Measurements from ENCODE around the gene SNED1. TPM values are rescaled to one million over a fixed set of nuclear protein-coding genes. Genes with fewer than 3 reads are reported as not detected.

SNED1 gene
- polyA plus RNA-seq, 2 of the 4 experiments (the other 2 are of a cell fraction): 0.15 to 0.21 TPM

DNA sequence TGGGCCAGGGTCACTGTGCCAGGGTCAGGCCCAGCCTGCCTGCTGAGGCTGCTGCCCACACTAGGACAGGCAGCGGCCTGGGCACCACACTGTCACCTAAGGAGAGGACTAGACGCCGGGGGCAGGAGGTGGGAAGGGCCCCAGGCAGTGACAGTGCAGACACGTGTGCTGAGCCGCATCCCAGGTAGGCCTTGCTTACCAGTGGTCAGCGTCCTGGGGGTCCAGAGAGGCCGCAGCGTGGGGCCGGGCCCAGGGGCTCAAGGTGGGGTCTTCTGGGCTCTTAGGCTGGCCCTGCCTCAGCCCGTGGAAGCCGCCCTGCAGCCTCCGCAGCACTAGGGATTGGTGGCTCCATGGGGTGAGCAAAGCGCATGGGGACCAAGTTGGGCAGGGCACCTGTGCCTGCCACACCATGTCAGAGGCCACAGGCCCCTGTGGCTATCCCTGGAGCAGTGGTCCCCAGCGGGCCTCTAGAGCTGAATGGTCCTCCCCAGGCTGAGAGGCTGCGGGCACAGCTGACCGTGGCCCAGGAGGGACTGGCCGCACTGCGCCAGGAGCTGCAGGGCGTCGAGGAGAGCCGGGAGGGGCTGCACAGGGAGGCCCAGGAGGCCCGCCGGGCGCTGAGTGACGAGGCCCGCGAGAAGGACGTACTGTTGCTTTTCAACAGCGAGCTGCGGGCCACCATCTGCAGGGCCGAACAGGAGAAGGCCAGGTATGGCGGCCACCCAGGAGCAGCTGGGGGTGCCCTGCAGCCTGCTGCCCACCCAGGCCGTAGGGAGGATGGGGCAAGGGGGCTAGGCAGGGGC, 35.2 kb upstream of the SNED1 start:
- Histone ChIP-seq H3K4me3 (no peak overlapping the region), H3K9me3 (no peaks in the 10 kb centered on the region), H3K4me2 (no peak overlapping the region), H3K27ac (no peak overlapping the region), H3K4me1 (0 out of 3 replicates have a peak, but pooled peaks cover 4% of the 10 kb centered on the region)
- TF ChIP-seq, protein P1, sequence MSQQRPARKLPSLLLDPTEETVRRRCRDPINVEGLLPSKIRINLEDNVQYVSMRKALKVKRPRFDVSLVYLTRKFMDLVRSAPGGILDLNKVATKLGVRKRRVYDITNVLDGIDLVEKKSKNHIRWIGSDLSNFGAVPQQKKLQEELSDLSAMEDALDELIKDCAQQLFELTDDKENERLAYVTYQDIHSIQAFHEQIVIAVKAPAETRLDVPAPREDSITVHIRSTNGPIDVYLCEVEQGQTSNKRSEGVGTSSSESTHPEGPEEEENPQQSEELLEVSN (IDR thresholded peaks at IDR 0.05; ENCODE audit: borderline replicate concordance, low read depth): no peak
- TF ChIP-seq ESRRA (IDR thresholded peaks at IDR 0.05; ENCODE audit: borderline replicate concordance, low read length): no peak
- no peak for TF ChIP-seq ZNF302 (CRISPR knock-in tag; IDR thresholded peaks at IDR 0.05)
- TF ChIP-seq NR3C1 (IDR thresholded peaks at IDR 0.05): no peak
- TF ChIP-seq POLR2A (IDR thresholded peaks at IDR 0.05; ENCODE audit: low read length): no peak
- no peak for TF ChIP-seq USF2 (IDR thresholded peaks at IDR 0.05)
- TF ChIP-seq RARB (CRISPR knock-in tag; IDR thresholded peaks at IDR 0.05): no peak
- TF ChIP-seq CEBPB (IDR thresholded peaks at IDR 0.05): no peak
- TF ChIP-seq REST (IDR thresholded peaks at IDR 0.05): no peak
- TF ChIP-seq TP53 (CRISPR knock-in tag; IDR thresholded peaks at IDR 0.05): no peak
- no peak for TF ChIP-seq KDM5A (IDR thresholded peaks at IDR 0.05)
- TF ChIP-seq, protein P2, sequence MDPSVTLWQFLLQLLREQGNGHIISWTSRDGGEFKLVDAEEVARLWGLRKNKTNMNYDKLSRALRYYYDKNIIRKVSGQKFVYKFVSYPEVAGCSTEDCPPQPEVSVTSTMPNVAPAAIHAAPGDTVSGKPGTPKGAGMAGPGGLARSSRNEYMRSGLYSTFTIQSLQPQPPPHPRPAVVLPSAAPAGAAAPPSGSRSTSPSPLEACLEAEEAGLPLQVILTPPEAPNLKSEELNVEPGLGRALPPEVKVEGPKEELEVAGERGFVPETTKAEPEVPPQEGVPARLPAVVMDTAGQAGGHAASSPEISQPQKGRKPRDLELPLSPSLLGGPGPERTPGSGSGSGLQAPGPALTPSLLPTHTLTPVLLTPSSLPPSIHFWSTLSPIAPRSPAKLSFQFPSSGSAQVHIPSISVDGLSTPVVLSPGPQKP (IDR thresholded peaks at IDR 0.05; ENCODE audit: low read depth, low read length): no peak
- no peak for TF ChIP-seq MAFK (IDR thresholded peaks at IDR 0.05; ENCODE audit: partially characterized antibody)
- TF ChIP-seq CHD4 (IDR thresholded peaks at IDR 0.05; ENCODE audit: borderline replicate concordance): no peak
- TF ChIP-seq MAX (IDR thresholded peaks at IDR 0.05): no peak
- no peak for TF ChIP-seq HOXB5 (CRISPR knock-in tag; IDR thresholded peaks at IDR 0.05)
- DNase-seq (ENCODE audit: low read depth in 1 of 2, low spot score in 1 of 2) (no peak), ATAC-seq (no peak), FAIRE-seq (no peak)
- CTCF ChIA-PET: interaction anchor here (1.3 to 1.8 kb wide), 2 partner anchors 48 to 49 kb away, joined by 3 to 5 read pairs; no protein-coding TSS in a partner anchor
- WGBS (ENCODE audit: missing lambda C conversion rate): 94% methylated on average over 19 of the region's 33 CpGs
- POLR2A ChIA-PET: no interaction called here

GRCh38 chr2:240963868-240964703, 34.3 kb upstream of the SNED1 start:
- Histone ChIP-seq H3K4me3 (no peak overlapping the region), H3K4me2 (no peak overlapping the region), H3K27ac (no peak overlapping the region), H3K9me3 (no peaks in the 10 kb centered on the region), H3K4me1 (0 out of 3 replicates have a peak, but pooled peaks cover 4% of the 10 kb centered on the region)
- peak in 1 of 2 experiments; percentile 3; a peak in 2 of 6 replicates for ATAC-seq
- POLR2A ChIA-PET: no interaction called here
- no peak for FAIRE-seq
- CTCF ChIA-PET: interaction anchor here (1.8 kb wide), 1 partner anchor 49 kb away, joined by 5 read pairs; no protein-coding TSS in a partner anchor
- no peak for DNase-seq (ENCODE audit: low read depth in 1 of 2, low spot score in 1 of 2)
- 82% methylated on average over 17 of the region's 20 CpGs for WGBS (ENCODE audit: missing lambda C conversion rate)
- TF ChIP-seq KDM5A (IDR thresholded peaks at IDR 0.05) (no peak), MAZ (IDR thresholded peaks at IDR 0.05; ENCODE audit: borderline replicate concordance, low read depth, low read length) (no peak), POLR2AphosphoS2 (conservative IDR thresholded peaks at IDR 0.05; ENCODE audit: low read length) (no peak), SMC3 (IDR thresholded peaks at IDR 0.05) (no peak), NFE2L2 (conservative IDR thresholded peaks at IDR 0.05; ENCODE audit: low read length) (no peak), HDAC2 (IDR thresholded peaks at IDR 0.05) (no peak), HOXB5 (CRISPR knock-in tag; IDR thresholded peaks at IDR 0.05) (no peak), FOSB (CRISPR knock-in tag; IDR thresholded peaks at IDR 0.05) (no peak), NPAS2 (CRISPR knock-in tag; IDR thresholded peaks at IDR 0.05; ENCODE audit: borderline replicate concordance) (no peak), HOXB13 (CRISPR knock-in tag; IDR thresholded peaks at IDR 0.05; ENCODE audit: low read depth) (no peak), ZC3H11A (IDR thresholded peaks at IDR 0.05) (no peak), RCOR1 (IDR thresholded peaks at IDR 0.05; ENCODE audit: low read depth, low read length) (no peak), ZFP36 (IDR thresholded peaks at IDR 0.05; ENCODE audit: borderline replicate concordance, partially characterized antibody) (no peak), PHF8 (IDR thresholded peaks at IDR 0.05; ENCODE audit: borderline replicate concordance, low read depth) (no peak), HEYL (CRISPR knock-in tag; IDR thresholded peaks at IDR 0.05) (no peak)
